HG03460 (cell line): ENCODE results near the gene CACNG4.
A peak's percentile ranks its signal among the peaks of the same experiment; 100 is the strongest.

ENCODE experiments used
- ATAC-seq: cut with Tn5 transposase; IDR thresholded peaks from one replicate; pipeline ENCODE4 v1.9.1; 2021; ENCODE audit not compliant: unreplicated experiment

CACNG4 gene

DNA sequence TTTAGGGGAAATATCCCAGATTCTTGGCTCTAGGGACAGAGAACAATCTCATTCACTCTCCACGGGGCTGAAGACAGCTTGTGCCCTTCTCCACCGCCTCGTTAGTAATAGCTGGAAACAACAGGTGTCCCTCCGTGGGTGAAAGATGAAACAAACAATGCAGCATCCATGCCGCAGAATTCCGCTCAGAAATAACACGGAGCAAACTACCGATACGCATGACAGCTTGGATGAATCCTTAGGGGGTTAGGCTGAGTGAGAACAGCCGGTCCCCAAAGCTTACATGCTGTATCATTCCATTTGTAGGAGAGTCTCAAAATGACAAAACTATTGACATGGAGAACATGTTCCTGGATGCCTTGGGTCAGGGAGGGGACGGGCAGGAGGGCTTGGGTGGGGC is 50.5 kb downstream of the CACNG4 start:
- ATAC-seq = no peak

DNA sequence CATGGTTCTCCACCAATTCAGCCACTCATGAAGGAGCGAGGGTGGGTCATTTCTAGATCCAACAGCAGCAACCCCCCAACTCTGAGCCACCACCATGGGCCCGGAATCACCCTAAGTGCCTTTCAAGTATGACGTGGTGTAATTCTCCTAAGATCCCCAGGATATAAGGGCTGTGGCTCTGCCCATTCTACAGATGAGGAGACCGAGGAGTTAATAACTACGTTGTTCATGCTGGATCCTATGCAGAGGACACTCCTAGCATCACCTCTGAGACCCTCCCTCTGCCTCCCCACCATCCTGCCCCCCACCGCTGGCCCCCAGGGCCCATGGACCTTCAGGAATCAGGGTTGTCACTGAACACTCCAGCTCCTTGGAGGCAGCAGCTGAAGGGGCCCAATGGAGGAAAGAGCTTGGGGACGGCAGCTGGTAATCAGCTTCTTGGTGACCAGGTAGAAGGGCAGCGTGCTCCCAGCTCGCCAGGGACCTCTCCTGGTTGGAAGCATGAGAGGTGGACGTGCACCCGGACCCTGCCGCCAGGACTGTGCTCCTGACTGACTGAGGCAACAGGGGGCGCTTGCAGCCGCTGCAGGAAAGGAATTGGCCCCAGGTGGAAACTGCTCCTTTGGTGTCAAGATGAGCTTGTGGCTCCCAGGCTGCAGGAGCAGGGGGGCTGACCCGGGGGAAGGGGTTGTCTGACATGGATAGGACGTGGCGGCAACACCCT is 51.7 kb downstream of the CACNG4 start:
- no peak for ATAC-seq

DNA sequence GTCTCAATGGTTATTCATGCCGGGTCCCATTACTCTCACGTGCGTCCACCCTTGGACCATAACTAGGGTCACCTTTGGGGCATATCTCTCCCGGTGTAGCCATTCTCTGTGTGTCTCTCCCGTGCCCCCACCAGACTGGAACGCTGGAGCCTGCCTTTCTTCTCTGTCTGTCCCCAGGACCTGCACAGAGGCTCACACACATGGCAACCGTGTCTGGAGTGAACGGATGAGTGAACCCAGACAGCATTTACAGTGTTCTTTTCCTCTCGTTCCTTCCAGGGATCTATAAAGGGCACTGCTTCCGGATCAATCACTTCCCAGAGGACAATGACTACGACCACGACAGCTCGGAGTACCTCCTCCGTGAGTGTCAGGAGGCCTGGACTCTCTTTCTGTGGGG is 53.4 kb downstream of the CACNG4 start:
- ATAC-seq = no peak

DNA sequence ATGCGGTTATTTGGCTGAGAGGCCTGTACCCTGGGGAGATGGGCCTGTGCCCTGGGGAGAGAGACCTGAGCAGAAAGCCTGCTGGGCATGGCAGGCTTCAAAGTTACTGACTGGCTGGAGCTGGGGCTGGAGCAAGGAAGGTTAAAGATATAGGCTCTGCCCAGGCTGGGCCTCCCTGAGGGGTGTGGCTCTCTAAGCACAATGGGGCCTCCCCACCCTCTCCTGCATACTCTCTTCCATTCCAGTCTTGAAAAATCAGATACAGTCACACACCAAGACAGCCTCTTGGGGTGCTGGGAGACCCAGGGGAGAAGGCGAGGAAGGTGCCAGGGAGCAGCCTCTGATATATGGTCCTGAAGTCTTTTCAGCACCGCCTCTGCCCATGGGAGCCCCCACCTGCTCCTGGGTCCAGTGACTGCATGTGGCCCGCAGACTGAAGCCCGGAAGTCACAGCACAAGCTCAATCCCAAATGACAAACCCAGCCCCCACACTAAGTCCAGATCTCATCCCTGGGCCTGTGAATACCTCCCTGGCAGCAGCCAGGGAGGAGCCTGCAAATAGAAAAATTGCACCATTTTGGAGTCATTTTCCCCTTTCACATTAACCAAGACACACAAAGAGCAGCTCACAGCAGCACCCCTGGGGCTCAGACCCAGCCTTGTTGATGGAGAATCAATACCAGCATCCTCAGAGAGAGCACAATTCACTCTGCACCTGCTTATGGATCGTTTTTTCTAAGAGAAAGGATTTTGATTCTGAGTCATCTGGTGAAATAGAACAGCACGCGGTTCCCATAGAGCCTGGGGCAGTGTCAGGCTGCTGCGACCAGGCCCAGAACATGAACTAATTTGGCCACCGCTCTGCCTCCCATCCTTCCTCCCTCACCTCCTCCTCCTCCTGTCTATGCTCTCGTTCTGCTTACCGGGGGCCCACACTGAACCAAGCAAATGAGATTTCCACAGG is 54.2 kb downstream of the CACNG4 start:
- ATAC-seq = no peak

DNA sequence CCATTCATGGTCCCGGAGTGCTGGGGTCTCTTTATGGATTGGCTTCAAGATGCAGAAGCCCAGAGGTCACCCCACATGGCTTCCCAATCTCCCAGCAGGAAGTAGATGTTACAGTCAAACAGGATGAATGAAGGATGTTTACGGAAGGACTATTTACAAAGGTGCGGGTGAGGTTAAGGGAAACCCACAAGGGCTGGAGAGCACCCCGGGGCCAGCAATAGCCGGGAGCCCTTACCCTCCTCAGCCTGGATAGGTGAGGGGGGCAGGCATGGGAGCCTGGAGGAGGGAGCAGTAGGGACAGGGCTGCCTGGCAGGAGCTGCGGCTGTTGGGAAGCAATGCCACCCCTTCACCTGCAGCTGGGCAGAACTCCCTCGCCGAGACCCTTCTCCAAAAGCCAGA is 55.3 kb downstream of the CACNG4 start:
- ATAC-seq = no peak

DNA sequence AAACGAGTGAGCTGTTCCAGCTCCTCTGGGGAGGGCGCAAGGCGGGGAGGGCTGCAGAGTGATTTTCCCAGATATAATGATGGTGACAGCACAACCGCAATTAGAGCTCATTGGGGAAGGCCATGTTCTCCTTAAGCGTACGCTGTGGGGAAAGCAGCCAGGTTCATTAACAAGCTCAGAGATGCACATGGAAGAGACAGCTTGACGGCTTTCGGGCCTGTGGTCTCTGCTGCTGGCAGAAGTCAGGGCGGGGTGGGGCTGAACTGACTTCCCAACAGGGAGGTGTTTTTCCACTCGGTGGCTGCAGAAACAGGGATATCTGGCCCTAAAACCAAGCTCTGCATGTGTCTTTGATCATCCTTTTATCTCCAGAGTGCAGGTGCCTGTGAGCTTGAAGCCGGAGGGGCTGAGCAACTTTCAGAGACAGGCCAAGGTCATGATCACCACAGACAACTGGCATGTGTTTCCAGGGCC is 55.8 kb downstream of the CACNG4 start:
- ATAC-seq = no peak

DNA sequence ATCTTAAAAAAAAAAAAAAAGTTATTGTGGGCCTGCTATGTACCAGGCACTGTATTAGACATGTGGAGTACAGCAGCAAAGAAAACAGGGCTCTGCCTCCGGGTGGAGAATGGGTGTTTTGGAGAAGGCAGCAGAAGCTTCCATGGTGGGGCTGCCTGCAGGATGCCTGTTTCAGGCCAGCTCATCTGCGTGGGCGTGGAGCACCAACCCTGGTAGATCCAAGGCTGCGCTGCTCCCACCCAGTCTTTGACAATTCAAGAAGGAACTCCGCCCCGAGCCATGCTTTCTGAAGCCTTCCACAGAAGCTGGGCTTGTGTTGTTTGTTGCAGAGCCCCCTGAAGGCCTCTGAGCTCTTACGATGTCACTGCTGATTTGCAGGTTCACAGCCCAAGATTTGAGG is 56.7 kb downstream of the CACNG4 start:
- no peak for ATAC-seq

DNA sequence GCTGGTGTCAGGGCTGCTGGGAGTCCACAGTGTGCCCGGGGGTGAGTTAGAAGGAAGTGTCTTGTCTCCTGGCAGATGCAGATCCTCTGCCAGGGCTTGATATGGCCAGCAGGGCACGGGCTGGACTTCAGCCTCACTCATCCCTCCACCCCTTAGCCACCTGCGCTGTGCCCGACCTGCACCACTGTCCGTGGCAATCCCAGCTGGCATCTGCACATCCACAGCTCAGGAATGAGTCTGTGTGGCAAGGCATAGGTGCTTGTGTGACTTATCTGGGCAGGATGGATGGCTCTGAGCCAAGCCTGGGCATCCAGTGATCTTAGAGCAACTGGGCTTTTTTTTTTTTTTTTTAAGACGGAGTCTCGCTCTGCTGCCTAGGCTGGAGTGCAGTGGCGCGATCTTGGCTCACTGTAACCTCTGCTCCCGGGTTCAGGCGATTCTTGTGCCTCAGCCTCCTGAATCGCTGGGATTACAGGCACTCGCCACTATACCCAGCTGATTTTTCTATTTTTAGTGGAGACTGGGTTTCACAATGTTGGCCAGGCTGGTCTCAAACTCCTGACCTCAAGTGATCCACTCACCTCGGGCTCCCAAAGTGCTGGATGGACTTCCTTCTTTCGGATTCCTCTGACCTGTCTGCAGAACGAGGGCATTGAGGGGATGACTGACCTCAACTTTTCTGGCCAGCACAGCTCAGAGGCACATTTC is 57.4 kb downstream of the CACNG4 start:
- ATAC-seq = no peak

DNA sequence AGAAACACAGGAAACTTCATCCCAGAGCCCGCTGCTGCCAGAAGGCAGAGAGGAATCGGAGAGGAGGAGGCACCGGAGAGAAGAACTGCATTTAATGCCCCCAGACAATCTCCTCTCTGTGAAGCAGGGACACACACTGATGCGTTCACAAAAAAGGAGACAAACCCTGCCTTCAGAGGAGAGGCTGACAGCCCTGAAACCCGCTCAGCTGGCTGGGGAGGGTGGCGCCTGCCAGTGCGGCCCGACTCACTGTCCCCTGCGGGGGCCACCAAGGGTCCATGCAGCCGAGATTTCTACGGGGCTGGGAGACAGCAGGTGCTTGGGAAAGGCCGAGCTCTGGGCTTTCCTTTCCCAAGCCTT is 57.9 kb downstream of the CACNG4 start:
- no peak for ATAC-seq

DNA sequence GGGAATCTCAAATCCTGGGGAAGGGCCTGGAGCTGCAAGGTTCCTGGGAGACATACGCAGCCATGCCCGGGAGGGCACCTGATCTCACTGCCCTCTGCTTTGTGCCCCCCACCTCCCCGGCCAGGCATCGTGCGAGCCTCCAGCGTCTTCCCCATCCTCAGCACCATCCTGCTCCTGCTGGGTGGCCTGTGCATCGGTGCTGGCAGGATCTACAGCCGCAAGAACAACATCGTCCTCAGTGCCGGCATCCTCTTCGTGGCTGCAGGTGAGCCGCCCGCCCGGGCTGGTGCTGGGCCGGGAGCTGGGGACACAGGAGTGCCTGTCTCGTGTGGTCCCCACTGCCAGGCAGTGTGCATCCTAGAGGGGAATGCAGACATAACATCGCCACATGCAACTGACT is 60.2 kb downstream of the CACNG4 start:
- ATAC-seq = no peak

DNA sequence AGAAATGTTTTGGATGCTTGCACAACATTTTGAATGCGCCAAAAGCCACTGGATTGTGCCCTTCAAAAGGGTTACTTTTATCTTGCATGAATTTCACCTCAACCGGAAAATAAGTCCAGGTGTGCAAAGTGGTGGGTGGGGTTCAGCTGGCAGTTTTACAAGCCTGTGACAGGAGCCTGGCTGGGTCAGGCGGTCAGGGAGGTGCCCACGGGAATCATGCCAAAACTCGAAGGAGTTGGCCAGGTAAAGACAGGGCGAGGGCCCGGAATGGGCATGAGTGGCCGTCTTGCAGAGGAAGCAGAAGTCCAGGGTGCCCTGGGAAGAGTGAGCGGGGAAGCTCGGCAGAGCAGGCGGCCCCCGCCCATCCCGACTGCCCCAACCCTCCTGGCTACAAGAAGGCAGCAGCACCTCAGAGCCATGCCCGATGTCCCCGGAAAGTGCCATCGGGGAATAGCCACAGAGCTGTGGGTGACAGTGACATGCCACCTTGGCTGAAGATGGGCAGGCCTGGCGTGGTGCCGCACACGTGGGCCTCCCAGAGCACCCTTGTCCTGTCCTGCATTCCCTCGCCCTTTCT is 60.8 kb downstream of the CACNG4 start:
- ATAC-seq = no peak

DNA sequence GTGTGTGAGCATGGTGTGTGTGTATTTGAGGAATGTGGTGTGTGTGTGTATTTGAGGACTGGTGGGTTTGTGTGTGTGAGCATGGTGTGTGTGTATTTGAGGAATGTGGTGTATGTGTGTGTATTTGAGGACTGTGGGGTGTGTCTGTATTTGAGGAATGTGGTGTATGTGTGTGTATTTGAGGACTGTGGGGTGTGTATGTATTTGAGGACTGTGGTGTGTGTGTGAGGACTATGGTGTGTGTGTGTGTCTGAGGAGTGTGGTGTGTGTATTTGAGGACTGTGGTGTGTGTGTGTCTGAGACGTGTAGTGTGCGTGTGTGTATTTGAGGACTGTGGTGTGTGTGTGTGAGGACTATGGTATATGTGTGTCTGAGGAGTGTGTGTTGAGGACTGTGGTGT is 61.8 kb downstream of the CACNG4 start:
- no peak for ATAC-seq

DNA sequence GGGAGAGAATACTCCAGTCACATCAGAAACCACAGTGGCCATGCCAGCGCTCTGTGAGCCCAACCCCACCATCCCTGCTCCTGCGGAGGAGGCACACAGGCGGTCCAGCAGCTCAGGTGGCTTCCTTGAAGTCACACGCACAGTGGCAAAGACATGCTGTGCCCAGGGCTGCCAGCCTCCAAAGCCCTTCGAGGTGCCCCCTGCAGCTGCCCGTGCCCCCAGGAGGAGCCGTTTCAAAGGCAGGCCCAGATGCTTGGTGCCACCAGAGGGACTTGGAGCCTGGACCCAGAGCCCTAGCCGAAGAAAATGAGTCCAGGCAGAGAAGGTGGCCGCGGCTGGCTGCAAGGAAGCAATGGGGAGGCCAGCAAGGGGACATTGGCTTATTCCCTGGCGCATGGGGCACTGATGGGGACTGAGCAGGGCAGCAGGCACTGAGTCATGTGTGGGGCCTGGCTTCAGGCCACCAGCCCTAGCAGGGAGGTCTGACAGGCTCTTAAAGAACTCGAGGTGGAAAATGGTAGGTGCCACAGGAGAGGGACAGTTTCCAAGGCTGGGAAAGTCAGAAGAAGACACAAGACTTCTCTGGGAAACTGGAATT is 62.6 kb downstream of the CACNG4 start:
- ATAC-seq = no peak

DNA sequence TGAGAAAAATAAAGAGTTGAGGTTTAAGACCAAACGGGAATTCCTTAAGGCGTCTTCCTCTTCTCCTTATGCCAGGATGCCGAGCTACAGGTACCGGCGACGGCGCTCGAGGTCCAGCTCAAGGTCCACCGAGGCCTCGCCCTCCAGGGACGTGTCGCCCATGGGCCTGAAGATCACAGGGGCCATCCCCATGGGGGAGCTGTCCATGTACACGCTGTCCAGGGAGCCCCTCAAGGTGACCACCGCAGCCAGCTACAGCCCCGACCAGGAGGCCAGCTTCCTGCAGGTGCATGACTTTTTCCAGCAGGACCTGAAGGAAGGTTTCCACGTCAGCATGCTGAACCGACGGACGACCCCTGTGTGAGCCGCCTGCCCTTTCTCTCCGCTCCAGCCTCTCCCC is 66.1 kb downstream of the CACNG4 start:
- ATAC-seq = no peak

DNA sequence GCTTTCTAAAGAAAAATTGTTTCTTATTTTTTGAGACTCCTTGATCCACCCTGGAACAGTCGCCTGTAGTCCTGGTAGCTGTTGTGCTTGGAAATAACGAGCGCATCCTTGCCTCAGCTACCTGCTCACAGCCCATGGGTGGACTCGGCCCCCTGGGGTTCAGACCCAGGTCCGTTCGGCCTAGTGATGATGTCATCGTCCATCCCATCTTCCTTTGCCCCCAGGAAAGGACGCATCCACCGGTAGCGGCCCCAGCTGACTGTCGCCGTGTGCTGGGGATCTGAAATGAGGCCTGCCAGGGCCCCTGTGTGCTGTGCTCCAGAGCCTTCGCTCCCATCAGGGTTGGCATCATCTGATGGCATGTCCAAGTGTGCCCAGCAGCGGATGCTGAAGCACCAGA is 67.9 kb downstream of the CACNG4 start:
- no peak for ATAC-seq

DNA sequence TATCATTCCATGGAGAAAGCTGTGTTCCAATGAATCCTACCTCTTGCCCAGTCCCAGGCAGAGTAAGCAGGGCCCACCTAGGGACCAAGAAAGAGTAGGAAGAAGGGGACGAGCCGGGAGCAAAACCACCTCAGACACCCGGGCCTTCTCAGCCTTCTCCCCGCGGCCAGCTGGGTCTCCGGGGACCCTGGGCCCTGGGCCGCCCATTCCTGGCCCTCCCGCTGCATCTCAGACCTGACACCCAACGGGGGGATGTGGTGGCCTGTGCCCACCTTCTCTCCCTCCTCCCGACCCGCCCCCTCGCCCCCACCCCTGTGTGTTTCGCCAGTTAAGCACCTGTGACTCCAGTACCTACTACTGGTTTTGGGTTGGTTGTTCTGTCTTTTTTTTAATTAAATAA is 68.5 kb downstream of the CACNG4 start:
- ATAC-seq = no peak

DNA sequence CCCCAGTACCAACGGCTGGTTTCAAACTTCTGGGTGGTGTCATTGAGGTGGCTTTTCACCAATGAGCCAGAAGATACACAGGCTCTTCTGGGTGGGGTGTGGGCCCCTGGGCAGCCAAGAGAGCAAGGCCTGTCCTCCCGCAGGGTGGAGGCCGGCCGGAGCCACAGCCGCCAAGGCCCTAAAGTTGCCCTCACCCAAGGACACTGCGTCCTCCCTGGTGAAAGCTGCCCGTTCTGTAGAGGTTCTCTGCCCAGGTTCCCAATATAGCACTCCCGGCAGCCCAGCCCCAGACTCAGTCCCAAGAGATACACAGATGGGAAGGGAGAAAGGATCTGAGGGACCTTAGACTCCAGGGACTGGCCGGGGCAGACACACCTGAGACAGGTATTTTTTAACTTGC is 69.1 kb downstream of the CACNG4 start:
- no peak for ATAC-seq

DNA sequence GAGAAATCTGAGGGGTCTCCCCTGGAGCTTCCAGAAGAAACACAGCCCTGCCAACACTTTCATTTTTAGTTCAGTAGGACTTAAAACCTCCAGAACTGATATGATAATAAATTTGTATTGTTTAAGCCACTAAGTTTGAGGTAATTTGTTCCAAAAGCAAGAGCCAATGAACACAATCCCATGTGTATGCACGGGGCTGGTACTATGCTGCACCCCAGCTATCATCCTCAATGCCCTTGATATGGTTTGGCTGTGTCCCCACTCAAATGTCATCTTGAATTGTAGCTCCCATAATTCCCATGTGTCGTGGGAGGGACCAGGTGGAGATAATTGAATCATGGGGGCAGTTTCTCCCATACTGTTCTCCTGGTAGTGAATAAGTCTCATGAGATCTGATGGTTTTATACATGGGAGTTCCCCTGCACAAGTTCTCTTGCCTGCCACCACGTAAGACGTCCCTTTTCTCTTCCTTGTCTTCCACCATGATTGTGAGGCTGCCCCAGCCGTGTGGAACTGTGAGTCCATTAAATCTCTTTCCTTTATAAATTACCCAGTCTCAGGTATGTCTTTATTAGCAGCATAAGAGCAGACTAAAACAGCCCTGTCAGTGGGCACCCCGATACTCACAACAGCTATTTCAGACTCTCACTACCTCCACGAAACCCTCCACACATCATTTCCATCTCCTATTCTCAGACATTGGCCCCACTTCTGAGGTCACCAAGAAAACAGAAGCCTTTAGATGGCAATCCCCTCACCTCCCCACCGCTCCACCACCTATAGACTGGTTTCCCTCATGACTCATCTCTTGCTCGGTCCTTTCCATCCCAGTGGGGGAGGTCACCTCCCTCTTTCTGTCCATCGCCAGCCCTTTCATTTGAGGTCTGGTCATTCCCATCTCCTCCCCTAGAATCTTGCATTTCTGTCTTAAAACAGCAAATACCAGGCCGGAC is 70.9 kb downstream of the CACNG4 start:
- ATAC-seq = peak; percentile 72

DNA sequence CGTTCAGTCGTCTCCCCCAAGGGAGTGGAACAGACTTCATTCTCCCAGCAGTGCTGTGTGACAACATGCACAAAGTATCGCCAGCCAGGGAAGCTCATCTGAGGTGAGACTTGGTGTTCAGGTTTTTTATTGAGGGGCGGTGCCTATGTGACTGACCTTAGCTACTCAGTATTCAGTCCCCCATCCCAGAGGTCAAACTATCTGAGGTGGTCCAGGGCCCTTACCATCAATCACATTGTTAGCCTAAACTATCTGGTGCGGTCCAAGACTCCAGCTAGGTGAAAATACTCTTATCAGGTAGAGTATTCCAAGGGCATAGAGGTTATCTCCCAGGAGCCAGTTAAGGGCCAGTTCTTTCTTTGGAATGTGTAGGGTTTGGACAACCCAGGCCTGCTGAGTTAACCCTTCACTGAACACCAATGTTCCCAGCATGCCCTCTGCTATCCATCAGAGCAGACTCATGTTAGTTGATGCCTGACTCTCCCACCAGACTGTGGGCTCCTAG is 74.4 kb downstream of the CACNG4 start:
- ATAC-seq = no peak

DNA sequence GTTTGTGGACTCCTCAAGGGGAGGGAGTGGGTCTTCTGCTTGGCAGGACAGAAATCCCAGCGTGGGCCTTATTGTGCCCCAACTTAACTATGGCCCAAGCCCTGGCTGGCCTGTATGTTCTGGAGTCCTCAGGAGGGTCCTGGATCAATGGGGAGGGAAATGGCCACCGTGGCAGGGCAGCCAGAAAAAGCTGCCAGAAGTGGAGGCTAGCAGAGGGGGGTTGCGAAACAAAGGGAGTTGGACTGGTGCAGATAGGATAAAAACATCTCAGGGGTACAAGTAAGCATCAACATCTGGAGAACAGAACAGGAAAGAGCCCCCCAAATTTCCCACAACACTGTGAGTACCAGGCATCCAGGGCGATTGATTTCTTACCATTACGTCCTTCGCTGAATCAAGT is 76.1 kb downstream of the CACNG4 start:
- ATAC-seq = no peak
